A549 (cell line): ENCODE measurements around the gene TSACC. TPM values are rescaled to one million over a fixed set of nuclear protein-coding genes. Genes with fewer than 3 reads are reported as not detected.

Experiments
- ATAC-seq, 2 experiments: fragments of 200-7000 bp in 1 of 2; fragments of >200 bp in 1 of 2; cut with Nextera tagmentation in 1 of 2; cut with Tn5 transposase in 1 of 2; 3 replicates each; pipeline versions ENCODE4 v1.8.0 to v1.9.1; 2018 to 2020; ENCODE audit warnings: mild to moderate bottlenecking in 1 of 2, moderate library complexity in 1 of 2
- CTCF ChIA-PET: fragments of 300-600 bp; sonication (Branson Sonifier 250); formaldehyde crosslinking; extraction: SDS; loops from one replicate; lab custom pipeline; 2021; ENCODE audit warnings: antibody characterized with exemption, inconsistent platforms; lab: Yijun Ruan, JAX
- POLR2A ChIA-PET: fragments of 350-600 bp; formaldehyde crosslinking; extraction: SDS; loops from one replicate; lab custom pipeline; 2021; ENCODE audit warnings: antibody characterized with exemption, inconsistent platforms; lab: Yijun Ruan, JAX
- DNase-seq, 2 experiments: peaks; one replicate each; pipeline versions ENCODE4 v3.0.0 to v3.0.0-alpha.2; 2011 to 2016; ENCODE audit warnings: low read depth in 1 of 2, low spot score in 1 of 2
- FAIRE-seq: peaks from 2 replicates; lab custom pipeline; 2011; peaks lifted over from hg19 to GRCh38; lab: Jason Lieb, UNC
- H3K27ac ChIP-seq, 2 experiments: fragments of >200 bp; sonication (Bioruptor Twin); formaldehyde crosslinking; 3 replicates each; pipeline ENCODE4 v1.5.1; 2016 to 2017
- H3K4me1 ChIP-seq: fragments of >200 bp; sonication (Bioruptor Twin); formaldehyde crosslinking; 3 replicates; pipeline ENCODE4 v1.6.1; 2016
- H3K4me2 ChIP-seq: fragments of >200 bp; sonication (Bioruptor Twin); formaldehyde crosslinking; 3 replicates; pipeline ENCODE4 v1.6.1; 2016
- H3K4me3 ChIP-seq: fragments of >200 bp; sonication (Bioruptor Twin); formaldehyde crosslinking; 3 replicates; pipeline ENCODE4 v1.5.1; 2016
- H3K9me3 ChIP-seq: fragments of >200 bp; sonication (Bioruptor Twin); formaldehyde crosslinking; 3 replicates; pipeline ENCODE4 v1.6.1; 2016
- CBX8 ChIP-seq: fragments of 200-600 bp; sonication (generic); IDR thresholded peaks from 2 replicates; pipeline ENCODE4 v1.6.1; 2016
- CHD2 ChIP-seq: fragments of 150-350 bp; IDR thresholded peaks from 2 replicates; pipeline ENCODE4 v1.6.1; 2014; ENCODE audit warnings: low read length; ENCODE audit not compliant: partially characterized antibody
- EP300 ChIP-seq, 2 experiments: fragments of >200 bp; sonication (Bioruptor Twin); formaldehyde crosslinking; IDR thresholded peaks; 2 replicates in 1 of 2; 3 replicates in 1 of 2; pipeline ENCODE4 v1.6.1; 2016 to 2017
- HDAC2 ChIP-seq: fragments of 200-600 bp; sonication (generic); IDR thresholded peaks from 2 replicates; pipeline ENCODE4 v1.6.1; 2016
- JUN ChIP-seq, 2 experiments: fragments of >200 bp; sonication (Bioruptor Twin); formaldehyde crosslinking; IDR thresholded peaks; 2 replicates in 1 of 2; 3 replicates in 1 of 2; pipeline ENCODE4 v1.6.1; 2016 to 2017
- JUNB ChIP-seq: fragments of >200 bp; sonication (Bioruptor Twin); formaldehyde crosslinking; IDR thresholded peaks from 2 replicates; pipeline ENCODE4 v1.6.1; 2016
- KDM1A ChIP-seq: fragments of 200-600 bp; sonication (generic); IDR thresholded peaks from 2 replicates; pipeline ENCODE4 v1.6.1; 2016; ENCODE audit warnings: low read depth, mild to moderate bottlenecking
- KDM5A ChIP-seq: fragments of 200-600 bp; sonication (generic); IDR thresholded peaks from 2 replicates; pipeline ENCODE4 v1.6.1; 2016; ENCODE audit warnings: antibody characterized with exemption, mild to moderate bottlenecking
- MYC ChIP-seq: IDR thresholded peaks from 2 replicates; pipeline ENCODE4 v1.6.1; 2012; ENCODE audit warnings: mild to moderate bottlenecking, inconsistent platforms, low read length, improper control_type of control experiment, borderline replicate concordance
- NFE2L2 ChIP-seq: fragments of 150-350 bp; conservative IDR thresholded peaks from 2 replicates; pipeline ENCODE4 v1.6.1; 2014; ENCODE audit warnings: low read length
- NPAS2 ChIP-seq: fragments of 250-450 bp; sonication (Bioruptor Pico); IDR thresholded peaks from 2 replicates; pipeline ENCODE4 v1.8.0; 2022; ENCODE audit warnings: mild to moderate bottlenecking, moderate library complexity, borderline replicate concordance
- PHF8 ChIP-seq: fragments of 200-600 bp; sonication (generic); IDR thresholded peaks from 2 replicates; pipeline ENCODE4 v1.6.1; 2016; ENCODE audit warnings: low read depth, mild to moderate bottlenecking, antibody characterized with exemption, moderate library complexity, borderline replicate concordance
- POLR2AphosphoS2 ChIP-seq: conservative IDR thresholded peaks from 2 replicates; pipeline ENCODE4 v1.6.1; 2012; ENCODE audit warnings: low read length, improper control_type of control experiment, inconsistent platforms
- RAD21 ChIP-seq, 2 experiments: fragments of >200 bp in 1 of 2; sonication (Bioruptor Twin) in 1 of 2; formaldehyde crosslinking in 1 of 2; IDR thresholded peaks in 1 of 2; conservative IDR thresholded peaks in 1 of 2; 2 replicates in 1 of 2; 3 replicates in 1 of 2; pipeline ENCODE4 v1.6.1; 2012 to 2018; ENCODE audit warnings: inconsistent platforms in 1 of 2
- RNF2 ChIP-seq: fragments of 200-600 bp; sonication (generic); IDR thresholded peaks from 2 replicates; pipeline ENCODE4 v1.6.1; 2016; ENCODE audit warnings: low read depth, mild to moderate bottlenecking, antibody characterized with exemption, moderate library complexity, borderline replicate concordance
- SMC3 ChIP-seq: fragments of >200 bp; sonication (Bioruptor Twin); formaldehyde crosslinking; IDR thresholded peaks from 3 replicates; pipeline ENCODE4 v1.6.1; 2018; ENCODE audit warnings: inconsistent platforms
- ZC3H11A ChIP-seq: fragments of 450-650 bp; IDR thresholded peaks from 2 replicates; pipeline ENCODE4 v1.6.1; 2014; ENCODE audit warnings: antibody characterized with exemption, mild to moderate bottlenecking
- ZNF302 ChIP-seq: fragments of 250-450 bp; sonication (Bioruptor Pico); IDR thresholded peaks from 2 replicates; pipeline ENCODE4 v1.9.0; 2021; ENCODE audit warnings: inconsistent platforms, mild to moderate bottlenecking, moderate library complexity
- WGBS: methylation state at CpG from one replicate; pipeline ENCODE4 v1.1.6; 2017; ENCODE audit errors: missing lambda C conversion rate; 5-methylcytosine and 5-hydroxymethylcytosine counted together
- polyA plus RNA-seq, 4 experiments: library from polyadenylated mRNA; depleted of rRNA in 3 of 4; stranded (reverse); fragments of >200 nt; fragmentation: RNase III in 1 of 4; extraction: RNeasy Plus Mini Kit Qiagen cat#74134 plus additional on column Dnase treatment in 1 of 4; gene quantifications; 2 replicates in 3 of 4; 3 replicates in 1 of 4; pipeline ENCODE4 v1.2.3, GENCODE V29; 2011 to 2017
- TF ChIP-seq, protein P1 (sequence below): IDR thresholded peaks from 2 replicates; pipeline ENCODE4 v1.6.1; 2012; ENCODE audit warnings: low read depth, borderline replicate concordance
- TF ChIP-seq, protein P2 (sequence below): fragments of 250-450 bp; sonication (Bioruptor Pico); IDR thresholded peaks from 2 replicates; pipeline ENCODE4 v1.5.0; 2020; ENCODE audit warnings: low read depth, mild to moderate bottlenecking, moderate library complexity

TSACC gene
- polyA plus RNA-seq, 2 of the 4 experiments (the other 2 are of a cell fraction): 2.6 to 3.9 TPM

DNA sequence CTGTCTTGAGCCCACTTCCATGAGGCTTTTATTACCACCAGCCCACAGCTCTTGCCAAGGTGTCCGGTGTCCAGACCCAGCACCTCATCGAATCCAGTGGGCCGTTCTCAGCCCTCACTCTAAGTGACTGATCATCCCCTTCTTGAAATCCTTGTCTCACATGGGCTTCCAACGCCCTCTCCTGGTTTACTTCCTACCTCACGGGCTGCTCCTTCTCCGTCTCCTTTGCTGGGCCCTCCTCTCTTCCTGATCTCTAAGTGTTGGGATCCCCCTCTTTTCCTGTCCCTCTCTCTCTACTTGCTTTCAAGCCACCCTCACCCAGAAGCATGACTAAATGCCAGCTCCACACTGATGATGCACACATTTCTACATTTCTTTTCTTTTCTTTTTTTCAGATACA lies 21.6 kb downstream of the TSACC start:
- TF ChIP-seq NFE2L2 (no peak), RAD21 (conservative IDR thresholded peaks at IDR 0.05 in 1 of 2, IDR thresholded peaks at IDR 0.05 in 1 of 2) (peak in 1 of 2 experiments; percentile 56; a peak in 3 of 5 replicates)
- H3K4me1 ChIP-seq: no peaks in the 10 kb centered on the region; the same call in 2 of the 3 replicates
- no peak overlapping the region for H3K4me3 ChIP-seq
- H3K4me2 ChIP-seq: no peak overlapping the region
- no peak overlapping the region for H3K27ac ChIP-seq
- CTCF ChIA-PET: interaction anchor here (0.6 to 26.9 kb wide), 15 partner anchors 8 to 331 kb away, joined by 3 to 399 read pairs (median 4); partner anchors contain the start of genes RHBG and TMEM79
- no peaks in the 10 kb centered on the region for H3K9me3 ChIP-seq
- ATAC-seq: peak; percentile 76 to 82
- POLR2A ChIA-PET: no interaction called here
- FAIRE-seq: no peak
- peak in 1 of 2 experiments; percentile 56 for DNase-seq
- WGBS: 22% methylated on average over 6 of the region's 6 CpGs

DNA sequence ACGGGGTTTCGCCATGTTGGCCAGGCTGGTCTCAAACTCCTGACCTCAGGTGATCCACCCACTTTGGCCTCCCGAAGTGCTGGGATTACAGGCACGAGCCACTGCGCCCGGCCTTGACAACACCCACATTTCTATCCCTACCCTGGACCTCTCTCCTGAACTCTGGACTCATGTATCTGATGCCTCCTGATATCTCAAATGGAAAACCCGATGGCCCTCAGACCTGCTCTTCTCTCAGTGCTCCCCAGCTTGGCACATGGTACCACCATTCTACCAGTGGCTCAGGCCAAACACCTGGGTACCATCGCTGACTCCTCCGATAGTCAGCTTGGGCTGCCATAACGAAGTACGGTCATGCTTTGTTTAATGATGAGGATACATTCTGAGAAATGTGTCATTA lies 22.2 kb downstream of the TSACC start:
- no peaks in the 10 kb centered on the region for H3K9me3 ChIP-seq
- WGBS: 89% methylated on average over 10 of the region's 11 CpGs
- no peaks in the 10 kb centered on the region; the same call in 2 of the 3 replicates for H3K4me1 ChIP-seq
- no peak overlapping the region for H3K4me3 ChIP-seq
- no peak for DNase-seq
- ChIA-PET POLR2A (no interaction called here), CTCF (interaction anchor here (0.6 to 26.9 kb wide), 10 partner anchors 8 to 264 kb away, joined by 3 to 399 read pairs (median 5); partner anchors contain the start of gene RHBG)
- H3K4me2 ChIP-seq: no peak overlapping the region
- ATAC-seq: no peak
- no peak overlapping the region for H3K27ac ChIP-seq
- no peak for FAIRE-seq
- TF ChIP-seq ZC3H11A (no peak), NPAS2 (CRISPR knock-in tag) (no peak), PHF8 (no peak), JUNB (no peak), EP300 (IDR thresholded peaks at IDR 0.05) (no peak), HDAC2 (no peak), SMC3 (no peak), MYC (no peak), POLR2AphosphoS2 (no peak), KDM5A (no peak), CBX8 (no peak), JUN (IDR thresholded peaks at IDR 0.05) (no peak), ZNF302 (CRISPR knock-in tag) (no peak), RNF2 (no peak)
- TF ChIP-seq, protein P1, sequence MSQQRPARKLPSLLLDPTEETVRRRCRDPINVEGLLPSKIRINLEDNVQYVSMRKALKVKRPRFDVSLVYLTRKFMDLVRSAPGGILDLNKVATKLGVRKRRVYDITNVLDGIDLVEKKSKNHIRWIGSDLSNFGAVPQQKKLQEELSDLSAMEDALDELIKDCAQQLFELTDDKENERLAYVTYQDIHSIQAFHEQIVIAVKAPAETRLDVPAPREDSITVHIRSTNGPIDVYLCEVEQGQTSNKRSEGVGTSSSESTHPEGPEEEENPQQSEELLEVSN: no peak
- TF ChIP-seq, protein P2, sequence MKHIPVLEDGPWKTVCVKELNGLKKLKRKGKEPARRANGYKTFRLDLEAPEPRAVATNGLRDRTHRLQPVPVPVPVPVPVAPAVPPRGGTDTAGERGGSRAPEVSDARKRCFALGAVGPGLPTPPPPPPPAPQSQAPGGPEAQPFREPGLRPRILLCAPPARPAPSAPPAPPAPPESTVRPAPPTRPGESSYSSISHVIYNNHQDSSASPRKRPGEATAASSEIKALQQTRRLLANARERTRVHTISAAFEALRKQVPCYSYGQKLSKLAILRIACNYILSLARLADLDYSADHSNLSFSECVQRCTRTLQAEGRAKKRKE (CRISPR knock-in tag): no peak

DNA sequence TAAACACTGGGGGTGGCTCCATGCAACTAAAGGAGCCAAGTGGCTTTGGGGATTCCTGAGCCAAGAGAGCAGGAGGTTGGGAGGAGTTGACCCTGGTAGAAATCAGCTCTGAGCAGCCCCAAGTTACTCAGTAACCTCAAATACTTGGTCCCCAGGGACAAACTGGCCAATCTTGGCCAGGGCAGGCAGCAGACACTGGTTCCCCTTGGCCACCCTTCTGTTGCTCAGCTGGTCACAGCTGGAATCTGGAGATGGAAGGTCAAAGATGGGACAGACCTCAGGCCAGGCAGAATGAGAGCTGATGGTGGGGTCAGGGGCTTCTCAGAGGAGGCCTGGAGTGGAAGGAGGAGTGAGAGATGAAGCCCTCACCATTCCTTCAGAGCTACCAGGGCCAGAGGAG lies 27.4 kb downstream of the TSACC start:
- H3K4me2 ChIP-seq: no peak overlapping the region
- no peaks in the 10 kb centered on the region for H3K9me3 ChIP-seq
- ChIA-PET CTCF (interaction anchor here (1.0 to 26.9 kb wide), 5 partner anchors 8 to 80 kb away, joined by 3 to 399 read pairs (median 4); no protein-coding TSS in a partner anchor), POLR2A (no interaction called here)
- H3K4me1 ChIP-seq: peaks cover 16% of the 10 kb centered on the region
- DNase-seq (no peak), ATAC-seq (no peak), FAIRE-seq (no peak)
- no peak overlapping the region for H3K27ac ChIP-seq
- H3K4me3 ChIP-seq: no peak overlapping the region
- TF ChIP-seq KDM1A (no peak), CHD2 (no peak)
